HG03175 (cell line): ENCODE data around the gene LETM1.

ENCODE experiments used
- ATAC-seq: cut with Tn5 transposase; IDR thresholded peaks from one replicate; pipeline ENCODE4 v1.9.1; 2021; ENCODE audit warnings: mild to moderate bottlenecking, moderate library complexity; ENCODE audit not compliant: unreplicated experiment

Gene LETM1

DNA sequence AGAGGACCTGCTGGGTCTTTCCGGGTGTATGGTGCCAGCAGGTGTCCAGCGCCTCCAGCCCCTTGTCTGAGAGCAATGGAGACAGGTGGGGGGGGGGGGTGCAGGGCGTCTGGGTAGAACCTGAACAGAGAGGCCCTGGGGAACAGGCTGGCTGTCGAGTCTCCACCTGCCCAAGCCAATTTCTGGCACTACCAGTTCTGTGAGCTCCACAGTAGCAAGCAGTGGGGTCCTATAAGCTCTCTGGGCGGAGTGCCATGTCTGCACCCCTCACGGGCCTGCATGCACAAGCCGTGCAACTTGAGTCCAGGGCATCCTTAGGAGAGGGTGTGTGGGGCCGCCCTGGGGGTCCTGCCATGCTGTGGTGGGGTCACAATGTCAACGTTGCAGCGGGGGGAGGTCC, 72.9 kb downstream of the LETM1 start:
- no peak for ATAC-seq

- no peak for ATAC-seq
Measured at GRCh38 chr4:1780435-1780834, 75.5 kb downstream of the LETM1 start.

GRCh38 chr4:1779588-1780382, 76.2 kb downstream of the LETM1 start:
- ATAC-seq, result no peak

DNA sequence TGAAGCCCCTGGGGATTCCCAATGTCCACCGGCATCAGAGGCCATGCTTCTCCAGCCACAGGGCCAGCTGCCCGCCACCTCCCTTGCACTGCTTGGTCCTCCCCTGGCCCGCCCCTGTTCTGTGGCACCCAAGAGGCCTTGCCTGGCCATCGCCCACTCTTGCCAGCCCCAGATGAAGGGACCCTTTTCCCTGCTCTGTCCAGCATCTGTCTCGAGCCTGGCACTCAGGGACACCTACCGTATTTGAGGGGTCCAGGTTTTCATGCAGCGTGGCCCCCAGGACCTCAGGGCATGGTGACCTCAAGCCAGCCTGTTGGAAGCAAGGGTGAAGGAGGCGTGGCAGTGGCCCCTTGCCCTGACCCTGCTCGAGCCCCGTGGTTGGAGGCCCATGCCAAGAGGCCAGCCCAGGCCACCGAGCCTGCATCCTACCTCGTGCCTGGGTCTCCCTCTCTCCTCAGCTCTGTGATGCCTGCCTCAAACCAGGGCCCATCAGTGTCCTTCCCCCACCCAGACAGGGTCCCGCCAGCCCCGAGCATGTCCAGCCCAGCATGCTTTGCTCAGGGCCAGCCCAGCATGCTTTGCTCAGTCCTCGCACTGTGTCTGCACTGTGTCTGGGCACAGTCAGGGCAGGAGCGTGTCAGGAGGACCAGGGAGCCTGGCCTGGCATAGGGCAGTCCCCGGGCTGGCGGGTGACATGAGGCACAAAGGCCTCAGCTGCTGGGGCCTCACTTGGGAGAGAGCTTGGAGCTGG, 77.1 kb downstream of the LETM1 start:
- ATAC-seq, result no peak

GRCh38 chr4:1777822-1778641, 77.9 kb downstream of the LETM1 start:
- ATAC-seq, result no peak

DNA sequence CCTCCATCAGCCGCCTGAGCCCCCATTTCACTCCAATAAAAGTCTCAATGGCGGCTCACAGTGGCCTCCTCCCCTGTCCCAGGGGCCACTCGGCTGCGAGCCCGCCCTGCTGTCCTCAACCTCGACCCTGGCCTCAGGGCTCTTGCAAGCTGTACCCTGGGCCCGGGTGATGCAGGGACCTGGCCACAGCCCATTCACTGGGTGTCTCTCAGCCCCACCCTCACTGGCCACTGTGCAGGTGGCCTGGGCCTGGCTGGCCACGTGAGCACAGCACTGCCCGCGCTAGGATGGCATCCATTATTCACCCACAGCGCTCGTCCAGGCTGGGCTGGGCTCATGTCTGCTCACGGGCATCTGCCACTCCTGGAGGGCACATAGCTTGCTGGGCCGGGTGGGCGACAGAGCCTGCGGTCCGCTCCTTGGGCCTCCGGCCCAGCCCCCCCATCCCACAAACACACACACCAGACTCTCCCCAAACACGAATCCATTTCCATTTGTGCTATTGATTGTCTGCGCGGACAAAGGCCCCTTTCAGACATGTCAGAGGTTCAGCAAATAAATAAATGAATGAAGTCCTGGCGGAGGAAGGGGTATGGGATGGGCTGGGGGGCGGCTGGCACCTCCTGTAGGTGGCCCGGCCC, 79.3 kb downstream of the LETM1 start:
- no peak for ATAC-seq

DNA sequence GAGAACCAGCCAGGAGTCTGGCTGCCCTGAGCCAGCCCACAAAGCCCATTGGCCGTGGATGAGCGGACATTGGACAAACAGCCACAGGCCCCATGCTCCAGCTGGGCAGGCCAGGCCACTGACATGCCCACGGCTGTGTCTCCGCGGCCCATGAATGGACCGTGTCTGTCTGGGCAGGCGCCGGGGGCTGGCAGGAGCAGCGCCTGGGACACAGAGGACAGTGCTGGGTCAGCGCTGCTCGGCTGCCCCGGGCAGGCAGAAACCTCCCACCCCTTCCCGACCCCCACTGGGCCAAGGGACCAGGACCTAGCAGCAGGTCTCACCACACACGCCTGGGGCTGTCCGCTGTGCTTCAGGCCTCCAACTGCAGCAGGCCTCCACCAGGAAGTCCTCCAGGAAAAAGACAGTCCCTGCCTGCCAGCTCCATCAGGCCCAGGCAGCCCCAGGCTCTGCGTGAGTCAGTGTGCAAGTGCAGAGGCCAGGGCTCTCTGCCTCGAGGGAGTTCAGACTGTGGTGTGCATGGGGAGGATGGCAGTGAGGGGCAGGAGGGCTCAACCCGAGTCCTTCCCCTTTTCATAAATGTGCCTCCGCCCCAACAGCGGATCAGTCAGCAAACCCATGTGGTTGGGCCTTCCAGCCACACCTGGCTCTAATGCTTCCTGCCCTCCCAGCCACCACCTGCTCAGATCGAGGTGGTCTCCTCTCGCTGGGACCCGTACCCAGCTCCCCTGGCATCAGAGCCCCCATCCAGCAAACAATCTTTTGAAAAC, 80.0 kb downstream of the LETM1 start:
- no peak for ATAC-seq

- ATAC-seq, result no peak
Measured at GRCh38 chr4:1773754-1774153, 82.2 kb downstream of the LETM1 start.

DNA sequence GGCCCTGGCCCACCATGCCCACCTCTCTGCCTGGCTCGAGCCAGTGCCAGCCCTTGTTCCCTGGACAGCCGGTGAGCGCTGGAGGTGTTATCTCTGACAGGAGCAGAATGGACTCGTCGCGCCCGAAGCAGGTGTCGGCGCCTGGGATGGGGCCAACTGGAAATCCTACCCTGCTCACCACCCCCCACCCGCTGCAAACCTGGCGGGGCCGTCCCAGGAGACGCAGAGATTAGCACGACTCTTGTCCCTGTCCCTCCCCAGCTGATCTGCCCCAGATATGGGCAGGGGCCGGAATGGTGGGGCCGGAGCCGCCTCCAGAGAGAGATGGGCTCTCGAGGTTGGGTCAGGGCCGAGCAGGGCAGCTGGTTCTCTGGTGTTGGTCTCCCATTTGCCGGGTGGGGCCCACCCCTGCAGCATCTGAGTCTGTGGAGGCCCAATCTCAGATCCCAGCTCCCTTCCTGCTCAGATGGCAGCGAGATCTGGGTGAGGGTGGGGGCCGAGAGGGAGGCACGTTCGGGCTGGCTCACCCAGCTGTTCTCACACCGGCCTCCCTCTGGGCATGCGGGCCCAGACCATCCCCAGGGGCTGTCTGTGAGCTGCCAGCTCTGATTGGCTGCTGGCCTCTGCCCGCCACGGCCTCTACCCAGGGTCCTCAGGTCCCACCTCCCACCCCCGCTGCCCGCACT, 83.0 kb downstream of the LETM1 start:
- ATAC-seq, result no peak

GRCh38 chr4:1771555-1772305, 84.2 kb downstream of the LETM1 start:
- ATAC-seq, result no peak

DNA sequence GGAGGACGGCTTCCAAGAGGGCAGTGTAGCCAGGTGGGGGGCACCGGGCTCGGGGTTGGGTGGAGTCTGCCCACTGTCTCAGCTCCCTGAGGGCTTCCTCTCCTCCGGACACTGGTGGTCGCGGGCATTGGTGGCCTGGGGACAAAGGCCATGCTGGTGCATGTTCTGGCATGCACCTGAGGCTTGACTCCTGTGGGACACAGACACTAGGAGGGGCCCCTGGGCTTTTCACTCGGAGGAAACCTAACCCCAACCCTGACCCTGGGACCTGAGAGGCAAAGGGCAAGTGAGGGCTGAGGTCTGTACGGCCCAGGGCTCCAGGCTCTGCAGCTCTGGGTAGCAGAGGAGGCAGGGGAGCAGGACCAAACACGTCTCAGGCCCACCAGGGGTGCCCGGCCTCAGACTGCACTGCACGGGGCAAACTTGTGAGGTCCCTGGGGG, 85.1 kb downstream of the LETM1 start:
- no peak for ATAC-seq

DNA sequence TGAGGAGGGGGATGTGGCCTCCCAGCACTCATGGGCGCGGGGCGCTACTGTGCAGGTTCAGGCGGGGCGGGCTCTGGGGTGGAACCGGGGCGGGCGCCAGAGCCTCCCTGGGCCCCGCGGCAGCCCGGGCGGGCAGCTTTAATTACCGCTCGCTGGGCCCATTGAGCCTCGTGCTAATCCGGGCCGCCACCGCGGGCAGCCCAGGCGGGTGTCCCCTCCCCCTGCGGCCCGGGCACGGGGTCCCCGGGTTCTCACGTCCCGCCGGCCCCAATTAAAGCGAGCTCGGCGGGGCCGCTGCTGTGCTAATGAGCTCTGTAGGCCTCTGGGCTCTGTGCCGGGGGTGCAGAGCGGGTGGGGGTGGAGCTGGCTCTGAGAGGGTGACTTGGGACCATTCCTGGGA, 85.7 kb downstream of the LETM1 start:
- no peak for ATAC-seq

GRCh38 chr4:1769692-1770091, 86.3 kb downstream of the LETM1 start:
- ATAC-seq, result no peak

DNA sequence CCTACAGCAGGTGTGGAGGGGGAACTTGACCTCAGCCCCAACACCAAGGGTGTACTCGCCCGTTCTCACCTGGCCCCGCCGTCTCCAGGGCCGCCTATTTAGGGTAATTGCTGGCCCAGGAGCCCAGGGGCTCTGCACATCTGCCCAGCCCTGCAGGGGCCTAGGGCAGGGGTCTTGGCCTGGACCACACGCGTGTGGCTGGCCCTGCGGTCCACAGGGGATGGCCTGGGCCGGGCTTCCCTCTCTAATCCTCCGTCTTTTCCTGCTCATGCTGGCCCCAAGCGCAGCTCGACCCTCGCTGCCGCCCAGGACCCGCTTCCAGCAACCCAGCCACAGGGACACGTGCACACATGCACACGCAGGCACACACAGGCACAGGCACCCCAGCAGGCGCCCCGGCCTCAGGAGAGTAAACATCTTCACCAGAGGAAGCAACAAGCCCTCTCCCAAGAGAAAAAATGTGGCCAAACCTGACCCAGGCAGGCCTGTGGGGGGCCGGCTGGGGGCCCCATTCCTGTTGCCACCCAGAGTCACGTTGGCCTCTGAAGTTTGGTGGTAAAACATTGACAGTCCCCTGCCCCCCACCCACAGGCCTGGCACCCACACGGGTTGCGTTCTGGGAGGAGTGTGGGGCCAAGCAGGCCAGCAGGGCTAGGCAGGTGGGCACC, 87.5 kb downstream of the LETM1 start:
- no peak for ATAC-seq

GRCh38 chr4:1767770-1768366, 88.1 kb downstream of the LETM1 start:
- ATAC-seq, result no peak

DNA sequence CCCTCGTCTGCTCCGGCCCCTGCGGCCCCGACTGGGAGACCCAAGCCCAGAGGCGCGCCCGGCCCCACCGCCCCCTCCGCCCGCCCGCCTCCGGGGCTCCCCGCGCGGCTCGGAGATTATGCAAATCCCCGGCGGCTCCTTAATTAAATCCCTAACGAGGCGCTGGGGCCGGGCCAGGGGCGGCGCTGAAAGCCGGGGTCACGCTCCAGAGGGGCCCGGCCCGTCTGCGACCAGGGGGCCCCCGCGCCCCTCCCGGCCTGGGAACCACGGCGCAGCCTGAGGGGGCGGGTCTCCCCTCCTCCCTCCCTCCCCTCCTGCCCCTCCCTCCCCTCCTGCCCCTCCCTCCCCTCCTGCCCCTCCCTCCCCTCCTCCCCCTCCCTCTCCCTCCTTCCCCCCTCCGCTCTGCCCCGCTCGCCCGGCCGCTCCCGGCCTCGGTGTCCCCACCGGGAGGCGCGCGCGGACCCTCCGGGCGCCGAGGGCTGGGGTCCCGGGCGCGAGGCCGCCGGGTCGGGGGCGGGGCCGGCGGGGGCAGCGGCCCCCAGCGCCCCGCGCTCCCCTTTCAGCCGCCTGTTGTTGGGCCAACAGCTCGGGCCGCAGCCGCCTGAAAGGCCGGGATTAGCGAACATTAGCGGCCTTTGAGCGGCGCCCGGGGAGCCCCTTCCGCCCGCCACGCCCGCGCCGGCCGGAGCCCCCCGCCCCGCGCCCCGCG, 88.7 kb downstream of the LETM1 start:
- ATAC-seq, result no peak
